Hematopoietic multipotent progenitor cell treated with erythropoietin and hydrocortisone succinate and interleukin-3 and kit ligand, for 4 days (in vitro differentiated cells): ENCODE results near the gene ALOX12.
"Not testable (repeated sequence)": the region's sequence is repeated elsewhere in the genome, so short reads cannot be mapped to it uniquely, and the experiment has no call there.

Experiments used
- DNase-seq: peaks from one replicate; pipeline ENCODE4 v3.0.0-alpha.2; 2015

Gene ALOX12

GRCh38 chr17:7046725-7047397 lies 51.0 kb downstream of the ALOX12 start:
- DNase-seq = peak; percentile 74

- DNase-seq = no peak
Measured at GRCh38 chr17:7047566-7047965, 51.7 kb downstream of the ALOX12 start.

GRCh38 chr17:7048968-7049367 lies 53.1 kb downstream of the ALOX12 start:
- DNase-seq = no peak

- DNase-seq = not testable (repeated sequence)
Measured at GRCh38 chr17:7050583-7050982, 54.7 kb downstream of the ALOX12 start.

GRCh38 chr17:7056386-7056785 lies 60.5 kb downstream of the ALOX12 start:
- DNase-seq = no peak

- DNase-seq = no peak
Measured at GRCh38 chr17:7058831-7059447, 63.1 kb downstream of the ALOX12 start.
